Measurements from ENCODE around the gene ROBO1. TPM values are rescaled to one million over a fixed set of nuclear protein-coding genes. Genes with fewer than 3 reads are reported as not detected.

The ROBO1 gene
- total and polyA plus RNA-seq, 2 of the 8 experiments (the other 6 are each of a cell fraction or from before 2014, with no cell fraction given): 51.4 to 91.0 TPM

DNA sequence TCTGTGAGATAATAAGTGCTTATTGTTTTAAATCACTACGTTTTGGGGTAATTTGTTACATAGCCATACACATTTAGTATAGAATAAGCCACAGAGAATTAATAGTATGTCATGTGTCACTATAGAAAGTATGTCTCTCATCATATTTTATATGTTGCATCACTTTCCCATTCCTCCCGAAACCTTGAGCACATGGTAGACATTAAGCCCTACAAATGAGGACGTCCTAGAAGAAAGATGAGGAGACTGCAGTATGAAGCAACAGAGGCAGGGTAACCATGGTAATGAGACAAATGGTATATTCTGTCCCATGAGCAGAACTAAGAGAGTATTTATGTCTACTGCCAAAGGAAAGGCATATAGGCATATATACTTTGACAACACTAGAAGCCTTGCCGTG, 720.2 kb downstream of the ROBO1 start:
- Histone ChIP-seq H4K91ac (replicated peaks; ENCODE audit: insufficient read length, low read length) (no peak overlapping the region), H4K8ac (ENCODE audit: extremely low read depth, insufficient read depth, low read length) (no peak overlapping the region), H3K14ac (ENCODE audit: insufficient read length) (no peak overlapping the region), H3K27ac (ENCODE audit: low read depth, low read length) (no peak overlapping the region), H3K4me3 (ENCODE audit: extremely low read depth in 1 of 4, insufficient read depth in 2 of 4, low read depth in 3 of 4, low read length in 4 of 4) (no peak overlapping the region), H3K9me3 (ENCODE audit: insufficient read depth in 2 of 2, low read depth in 1 of 2, low read length in 1 of 2) (peaks cover 8 to 9% of the 10 kb centered on the region in 2 experiments; a peak in 2 of 4 replicates), H3K4me1 (replicated peaks in 1 of 4; ENCODE audit: control insufficient read depth in 3 of 4, insufficient read depth in 4 of 4, low read length in 3 of 4) (no peaks in the 10 kb centered on the region), H3K79me1 (ENCODE audit: low read depth, low read length) (no peaks in the 10 kb centered on the region), H2AFZ (ENCODE audit: low read length) (no peak overlapping the region), H3K9ac (replicated peaks in 1 of 4; ENCODE audit: extremely low read depth in 1 of 4, low read depth in 3 of 4, low read length in 3 of 4) (no peak overlapping the region), H2BK120ac (replicated peaks; ENCODE audit: low read depth, low read length) (no peak overlapping the region), H3K79me2 (ENCODE audit: control insufficient read depth in 1 of 2, insufficient read depth in 2 of 2, low read length in 2 of 2) (no peaks in the 10 kb centered on the region), H3K27me3 (replicated peaks in 1 of 4; ENCODE audit: control insufficient read depth in 3 of 4, extremely low read depth in 1 of 4, insufficient read depth in 3 of 4, low read length in 3 of 4) (no peaks in the 10 kb centered on the region), H3K23ac (ENCODE audit: insufficient read length) (no peak overlapping the region), H2BK20ac (ENCODE audit: low read length) (no peak overlapping the region), H3K36me3 (ENCODE audit: control insufficient read depth in 2 of 4, insufficient read depth in 4 of 4, low read length in 3 of 4) (peaks cover 0 to 1% (median 0%) of the 10 kb centered on the region in 4 experiments; a peak in 2 of 8 replicates), H3K56ac (replicated peaks; ENCODE audit: insufficient read length, low read depth, low read length) (no peak overlapping the region), H2BK15ac (ENCODE audit: low read length) (no peak overlapping the region), H4K5ac (ENCODE audit: insufficient read length, low read depth, low read length) (no peak overlapping the region), H2AK5ac (ENCODE audit: low read depth, low read length) (no peak overlapping the region), H2BK12ac (ENCODE audit: low read depth, low read length) (no peak overlapping the region), H3K4me2 (ENCODE audit: insufficient read depth in 1 of 2, low read depth in 2 of 2, low read length in 2 of 2) (no peak overlapping the region), H4K20me1 (replicated peaks in 1 of 2; ENCODE audit: control insufficient read depth in 1 of 2, insufficient read depth in 2 of 2, low read length in 2 of 2) (no peaks in the 10 kb centered on the region), H2BK5ac (ENCODE audit: low read depth, low read length) (no peak overlapping the region), H3K23me2 (ENCODE audit: low read depth, low read length) (no peaks in the 10 kb centered on the region), H3K4ac (replicated peaks; ENCODE audit: insufficient read length, low read depth, low read length) (no peak overlapping the region), H3K18ac (ENCODE audit: extremely low read depth, low read length) (no peak overlapping the region)
- POLR2A ChIA-PET (ENCODE audit: partially characterized antibody): no interaction called here
- FAIRE-seq (no peak), DNase-seq (ENCODE audit: low read depth in 1 of 2, low spot score in 2 of 2) (no peak)
- CTCF ChIA-PET (ENCODE audit: partially characterized antibody): no interaction called here
- WGBS, 2 experiments (ENCODE audit: extremely low coverage in 1 of 2, insufficient coverage in 1 of 2, insufficient read length in 1 of 2, insufficient replicate concordance in 2 of 2, low coverage in 1 of 2, low lambda C conversion rate in 2 of 2, missing lambda C conversion rate in 1 of 2): 86% methylated on average over 4 of the region's 4 CpGs; no CpG with 5 or more reads in 1 of the 2 experiments
- TF ChIP-seq PHF8 (conservative IDR thresholded peaks at IDR 0.05; ENCODE audit: low read depth, low read length): no peak
- TF ChIP-seq SP1 (IDR thresholded peaks at IDR 0.05; ENCODE audit: low read depth, low read length): no peak
- TF ChIP-seq NRF1 (IDR thresholded peaks at IDR 0.05; ENCODE audit: low read depth, low read length): no peak
- no peak for TF ChIP-seq GTF2F1 (IDR thresholded peaks at IDR 0.05; ENCODE audit: borderline replicate concordance, low read depth, low read length)
- no peak for TF ChIP-seq HDAC2 (IDR thresholded peaks at IDR 0.05; ENCODE audit: borderline replicate concordance in 1 of 2, low read depth in 2 of 2, low read length in 2 of 2)
- TF ChIP-seq GABPA (IDR thresholded peaks at IDR 0.05; ENCODE audit: borderline replicate concordance, insufficient read depth, low read length): no peak
- TF ChIP-seq, protein P1, sequence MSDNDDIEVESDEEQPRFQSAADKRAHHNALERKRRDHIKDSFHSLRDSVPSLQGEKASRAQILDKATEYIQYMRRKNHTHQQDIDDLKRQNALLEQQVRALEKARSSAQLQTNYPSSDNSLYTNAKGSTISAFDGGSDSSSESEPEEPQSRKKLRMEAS (IDR thresholded peaks at IDR 0.05): no peak
- TF ChIP-seq JUND (IDR thresholded peaks at IDR 0.05; ENCODE audit: low read length): no peak
- no peak for TF ChIP-seq EP300 (IDR thresholded peaks at IDR 0.05; ENCODE audit: borderline replicate concordance in 1 of 2, low read depth in 2 of 2, low read length in 2 of 2)
- TF ChIP-seq SRF (IDR thresholded peaks at IDR 0.05; ENCODE audit: low read depth, low read length): no peak
- no peak for TF ChIP-seq KDM4A (IDR thresholded peaks at IDR 0.05; ENCODE audit: low read depth, low read length, severe bottlenecking)
